Activated CD8-positive, alpha-beta memory T cell treated with anti-CD3 and anti-CD28 coated beads, Interleukin-2, amount 50 U/mL, for 48 hours (primary cell): ENCODE data around the gene CHST7.
"Not testable (repeated sequence)": the region's sequence is repeated elsewhere in the genome, so short reads cannot be mapped to it uniquely, and the experiment has no call there.

Experiments used
- DNase-seq: peaks from one replicate; pipeline ENCODE4 v3.0.0-alpha.2; 2020

CHST7 gene

GRCh38 chrX:46573331-46573891 lies at the start of gene CHST7:
TSS of gene CHST7 (plus strand) at chrX:46573765. CDS start at chrX:46573932, 167 bp downstream.
- peak; percentile 70 for DNase-seq

DNA sequence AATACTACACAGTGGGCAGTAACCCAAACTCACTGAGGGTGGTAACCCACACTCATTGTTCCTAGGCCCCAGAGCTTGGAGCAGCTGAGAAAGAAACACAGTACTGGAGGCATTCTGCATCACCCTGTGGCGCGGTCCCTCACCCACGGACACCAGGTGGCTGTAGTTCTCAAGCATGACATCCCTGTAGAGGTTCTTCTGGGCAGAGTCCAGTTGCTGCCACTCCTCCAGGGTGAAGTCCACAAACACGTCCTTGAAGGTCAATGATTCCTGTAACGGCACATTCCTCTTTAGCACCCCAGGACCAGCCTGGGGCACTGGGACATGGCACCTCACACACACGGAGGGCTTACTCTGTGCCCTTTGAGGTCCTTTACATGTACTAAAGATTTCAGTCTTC lies 44.9 kb upstream of the CHST7 start:
- not testable (repeated sequence) for DNase-seq

DNA sequence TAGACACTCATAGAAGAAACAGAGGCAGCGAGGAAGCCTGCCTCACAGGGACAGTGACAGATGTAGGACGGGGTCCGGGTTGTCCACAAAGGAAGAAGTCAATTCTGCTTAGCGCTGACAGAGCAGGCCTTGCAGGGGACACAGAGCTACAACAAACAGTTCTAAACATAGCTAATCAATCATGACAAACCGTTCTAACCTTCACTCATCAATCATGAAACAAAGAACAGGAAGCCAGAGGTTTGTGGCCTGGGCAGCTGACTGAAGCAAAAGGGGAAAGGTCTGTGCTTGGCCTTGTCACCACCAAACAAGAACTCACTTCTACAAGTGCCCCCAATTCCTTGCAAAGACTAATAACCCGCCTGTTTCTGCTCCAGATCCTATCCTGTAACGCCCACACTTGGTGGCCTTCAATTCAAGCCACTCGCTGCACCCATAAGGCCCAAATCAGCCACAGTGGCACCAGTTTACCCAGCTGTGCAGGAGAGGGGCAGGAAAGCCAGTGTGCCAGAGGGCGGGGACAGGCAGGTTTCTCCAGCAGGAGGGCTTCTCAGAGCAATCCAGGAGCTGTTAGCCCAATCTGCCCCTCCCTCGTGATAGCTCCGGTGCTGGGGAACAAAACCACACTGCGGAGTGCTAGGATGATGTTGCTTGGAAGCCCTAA lies 43.7 kb upstream of the CHST7 start:
- DNase-seq, result not testable (repeated sequence)

GRCh38 chrX:46530404-46530908 lies 43.1 kb upstream of the CHST7 start:
- not testable (repeated sequence) for DNase-seq

DNA sequence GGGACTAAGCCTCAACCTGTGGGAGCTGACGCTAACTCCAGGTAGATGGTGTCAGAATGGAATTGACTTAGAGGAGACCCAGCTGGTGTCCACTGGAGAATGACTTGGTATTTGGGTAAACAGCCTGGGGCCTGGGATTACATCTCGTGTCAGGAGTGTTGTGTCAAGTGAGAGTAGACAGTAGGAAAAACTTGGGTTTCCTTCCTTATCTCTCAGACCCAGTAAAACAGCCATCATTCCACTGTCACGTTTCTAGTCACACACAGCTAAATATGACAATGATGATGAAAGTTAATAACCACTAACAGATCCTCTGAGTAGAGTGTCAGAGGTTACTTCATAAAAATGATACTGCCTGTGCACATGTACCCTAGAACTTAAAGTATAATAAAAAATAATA lies 42.1 kb upstream of the CHST7 start:
- DNase-seq, result no peak

DNA sequence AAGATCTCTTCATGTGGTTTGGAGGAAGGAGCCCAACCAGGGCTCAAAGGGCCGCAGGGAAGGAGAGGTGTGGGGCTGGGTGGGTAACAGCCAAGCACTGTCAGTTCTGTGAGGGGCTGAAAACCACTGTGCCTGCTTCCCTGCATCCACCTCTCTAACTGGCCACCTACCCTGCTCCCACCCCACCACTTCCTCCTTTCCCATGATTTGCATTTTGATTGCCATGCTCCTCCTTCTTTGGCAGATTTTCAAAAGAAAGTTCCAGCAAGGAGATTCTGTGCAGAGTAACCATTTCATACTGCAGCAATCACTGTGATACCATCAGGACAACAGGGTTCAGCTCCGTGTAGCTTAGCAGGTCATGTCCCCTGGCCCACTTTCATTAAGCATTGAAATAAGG lies 30.1 kb upstream of the CHST7 start:
- DNase-seq, result no peak

DNA sequence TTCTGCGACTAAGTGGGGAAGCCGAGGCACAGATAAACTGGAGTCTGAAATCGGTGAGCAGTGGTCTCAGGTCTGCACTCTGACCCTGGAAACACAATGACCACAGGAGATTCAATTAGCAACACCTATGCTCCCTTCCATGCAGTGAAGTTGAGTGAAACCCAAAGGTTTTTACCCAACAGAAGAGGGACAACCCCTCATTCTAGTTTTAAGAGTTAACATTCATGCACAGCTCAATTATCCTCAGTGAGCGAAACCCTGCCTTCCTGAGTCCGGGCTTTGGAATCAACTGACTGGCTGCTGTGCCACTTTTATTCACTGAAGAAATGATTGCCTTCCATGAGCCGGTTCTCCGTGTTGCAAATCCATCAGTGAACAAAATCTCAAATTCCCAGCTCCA lies 29.0 kb upstream of the CHST7 start:
- not testable (repeated sequence) for DNase-seq

DNA sequence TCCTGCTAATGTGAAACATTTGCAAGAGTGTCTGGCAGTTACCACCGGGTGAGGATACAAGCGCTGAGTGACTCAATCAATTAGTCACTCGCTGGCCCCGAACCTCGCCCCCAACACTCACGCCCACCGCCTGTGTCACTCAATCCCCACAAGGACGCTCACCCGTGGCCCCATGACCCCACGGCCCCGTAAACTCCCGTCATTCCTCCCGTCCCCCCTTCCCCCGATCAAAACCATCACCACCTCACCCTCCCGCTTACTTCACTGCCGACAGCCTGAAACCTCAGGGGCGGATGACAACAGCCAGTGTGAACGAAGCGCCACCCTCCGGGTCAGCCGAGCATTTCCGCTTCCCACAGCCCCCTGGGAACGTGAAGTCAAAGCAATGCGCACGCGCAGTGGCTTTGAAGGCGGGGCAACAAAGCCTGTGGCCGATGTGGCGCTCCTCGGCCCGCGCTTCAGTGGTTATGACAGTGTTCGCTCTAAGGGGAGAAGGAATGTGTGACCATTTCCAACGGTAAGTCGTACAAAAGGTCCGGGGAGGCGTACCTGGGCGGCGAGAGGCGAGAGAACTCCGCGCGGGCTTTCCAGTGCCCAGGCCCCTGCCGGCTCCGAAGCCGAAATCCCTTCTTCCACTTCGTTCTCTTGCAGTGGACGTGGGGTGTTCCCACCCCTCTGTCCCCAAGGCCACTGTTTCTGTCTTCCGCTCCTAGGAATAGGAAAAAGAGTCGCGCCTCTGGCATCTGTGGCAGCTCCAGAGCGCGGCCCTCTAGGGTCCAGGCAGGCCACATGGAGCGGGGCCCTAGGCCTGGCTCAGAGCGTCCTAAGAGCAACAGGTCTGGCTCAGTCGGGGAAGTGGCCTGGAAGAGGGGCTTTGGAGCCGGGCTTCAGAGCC lies 28.2 kb upstream of the CHST7 start, which contains the start of gene ZNF674:
Gene ZNF674 (minus strand): TSS at position 311 of the 895 bp plus-strand sequence. CDS start 3,334 bp downstream, outside the sequence.
- DNase-seq, result peak; percentile 95

- DNase-seq, result no peak
Observed at GRCh38 chrX:46547857-46548256, 25.7 kb upstream of the CHST7 start.

GRCh38 chrX:46549914-46550313 lies 23.7 kb upstream of the CHST7 start:
- DNase-seq, result no peak

GRCh38 chrX:46551494-46552128 lies 22.0 kb upstream of the CHST7 start:
- no peak for DNase-seq

GRCh38 chrX:46553935-46554334 lies 19.6 kb upstream of the CHST7 start:
- DNase-seq, result no peak

GRCh38 chrX:46554942-46555341 lies 18.6 kb upstream of the CHST7 start:
- DNase-seq, result no peak

DNA sequence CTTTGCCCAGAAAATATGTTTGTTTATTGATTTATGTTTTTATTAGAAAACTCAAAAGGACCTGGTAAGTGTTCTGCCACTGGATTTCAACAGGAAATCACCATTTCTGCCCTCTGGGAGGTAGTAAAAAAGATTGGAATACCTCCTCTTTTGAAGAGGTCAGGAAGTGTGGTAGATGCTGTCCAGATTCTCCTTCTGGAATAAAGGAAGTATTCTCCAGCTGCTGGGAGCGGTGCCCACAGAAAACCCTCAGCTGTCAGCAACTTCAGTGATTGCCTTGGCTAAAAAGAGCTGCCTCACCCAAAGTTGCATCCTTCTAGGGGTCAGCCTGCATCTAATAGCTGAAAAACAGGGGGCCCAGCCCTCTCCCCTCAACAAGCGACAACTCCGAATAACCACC lies 14.5 kb upstream of the CHST7 start:
- DNase-seq, result no peak

- DNase-seq, result no peak
Observed at GRCh38 chrX:46561824-46562657, 11.5 kb upstream of the CHST7 start.

DNA sequence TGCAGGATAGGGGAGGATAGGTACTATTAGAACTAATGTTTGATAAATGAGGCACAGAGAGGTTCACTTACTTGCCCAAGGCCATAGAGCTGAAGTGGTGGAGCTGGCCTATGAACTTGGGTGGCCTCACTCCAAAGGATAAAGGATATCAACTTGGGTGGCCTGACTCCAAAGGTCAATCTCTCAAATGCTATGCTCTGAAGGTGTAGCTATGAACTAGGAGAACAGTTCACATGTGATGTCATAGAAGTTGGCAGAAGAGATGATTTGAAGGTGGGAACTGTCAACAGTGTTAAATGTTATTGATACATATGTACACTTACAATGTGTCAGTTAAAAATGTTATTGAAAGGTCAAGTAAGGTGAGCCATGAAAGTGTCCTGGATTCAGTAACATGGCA lies 6.2 kb upstream of the CHST7 start:
- DNase-seq, result no peak

GRCh38 chrX:46569621-46570020 lies 3.9 kb upstream of the CHST7 start:
- no peak for DNase-seq

GRCh38 chrX:46571423-46572339 lies 1.9 kb upstream of the CHST7 start:
- DNase-seq, result no peak

DNA sequence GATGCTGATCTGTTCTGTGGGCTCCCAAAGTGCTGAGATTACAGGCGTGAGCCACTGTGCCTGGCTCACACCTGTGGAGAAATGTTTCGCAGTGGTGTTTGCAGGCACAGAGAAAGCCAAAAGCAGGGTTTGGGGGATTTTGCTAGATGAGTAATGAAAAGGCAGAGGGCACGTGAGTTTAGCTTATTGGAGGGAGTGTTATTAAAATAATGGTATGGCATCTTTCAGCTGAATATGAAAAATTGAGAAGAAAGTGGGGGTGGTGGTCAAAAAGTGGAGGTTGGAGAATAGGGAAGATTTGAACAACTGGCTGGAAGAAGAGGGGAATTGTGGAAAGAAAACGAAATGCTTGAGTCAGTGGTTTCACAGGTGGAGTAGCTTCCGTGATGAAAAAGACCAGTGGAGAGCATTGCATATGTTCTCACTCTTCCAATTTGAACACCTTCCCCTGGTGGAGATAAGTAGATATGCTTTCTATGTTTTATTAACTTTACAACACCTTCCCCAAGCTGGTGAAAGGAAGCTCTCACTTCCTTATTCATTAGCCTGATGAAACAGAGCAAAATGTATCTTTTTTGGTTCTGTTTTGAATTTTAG lies 1.1 kb upstream of the CHST7 start:
- no peak for DNase-seq
